NT2/D1 (cell line): Measurements from ENCODE around the gene SRCAP.

ENCODE experiments used
- YY1 ChIP-seq: IDR thresholded peaks from 2 replicates; pipeline ENCODE4 v1.6.1; 2011; ENCODE audit not compliant: insufficient read length, insufficient read depth
- ZNF274 ChIP-seq: IDR thresholded peaks from 2 replicates; pipeline ENCODE4 v1.6.1; 2011; ENCODE audit warnings: mild to moderate bottlenecking, low read depth, low read length

DNA sequence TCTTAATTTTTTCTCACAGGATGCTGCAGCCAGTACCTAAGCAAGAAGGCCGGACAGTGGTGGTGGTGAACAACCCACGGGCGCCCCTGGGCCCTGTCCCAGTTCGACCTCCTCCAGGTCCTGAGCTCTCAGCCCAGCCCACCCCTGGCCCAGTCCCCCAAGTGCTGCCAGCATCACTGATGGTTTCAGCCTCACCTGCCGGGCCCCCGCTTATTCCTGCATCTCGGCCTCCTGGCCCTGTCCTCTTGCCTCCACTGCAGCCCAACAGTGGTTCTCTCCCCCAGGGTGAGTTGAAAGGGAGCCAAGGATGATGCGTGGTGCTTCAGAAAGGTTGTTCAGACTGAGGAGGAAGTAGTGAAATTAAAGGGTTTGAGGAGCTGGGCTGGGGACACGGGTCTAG lies 21.7 kb downstream of the SRCAP start:
- TF ChIP-seq YY1: no peak
- TF ChIP-seq ZNF274: no peak
